CD4-positive, alpha-beta T cell treated with Interleukin-15 for 4 hours (primary cell): ENCODE results near the gene PTGES3L.
"Not testable (repeated sequence)": the region's sequence is repeated elsewhere in the genome, so short reads cannot be mapped to it uniquely, and the experiment has no call there.

ENCODE experiments used
- DNase-seq: peaks from one replicate; pipeline ENCODE4 v3.0.0-alpha.2; 2020; ENCODE audit warnings: low spot score

Gene PTGES3L

DNA sequence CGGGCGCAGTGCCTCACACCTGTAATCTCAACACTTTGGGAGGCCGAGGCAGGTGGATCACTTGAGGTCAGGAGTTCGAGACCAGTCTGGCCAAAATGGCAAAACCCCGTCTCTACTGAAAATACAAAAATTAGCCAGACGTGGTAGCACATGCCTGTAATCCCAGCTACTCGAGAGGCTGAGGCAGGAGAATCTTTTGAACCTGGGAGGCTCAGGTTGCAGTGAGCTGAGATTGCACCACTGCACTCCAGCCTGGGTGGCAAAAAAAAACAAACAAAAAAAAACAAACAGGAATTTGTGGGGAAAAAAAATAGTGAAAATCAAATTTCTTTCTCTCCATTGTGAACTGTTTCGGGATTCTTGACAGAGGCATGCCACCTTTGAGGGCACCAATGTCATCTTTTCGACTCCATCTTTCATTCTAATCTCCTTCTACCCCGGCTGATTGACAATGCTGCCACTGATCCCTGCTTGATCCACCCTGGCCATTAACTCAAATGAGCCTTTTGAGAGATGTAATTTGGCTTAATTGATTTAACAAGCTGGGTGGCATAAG, 60.3 kb downstream of the PTGES3L start:
- DNase-seq, result not testable (repeated sequence)

DNA sequence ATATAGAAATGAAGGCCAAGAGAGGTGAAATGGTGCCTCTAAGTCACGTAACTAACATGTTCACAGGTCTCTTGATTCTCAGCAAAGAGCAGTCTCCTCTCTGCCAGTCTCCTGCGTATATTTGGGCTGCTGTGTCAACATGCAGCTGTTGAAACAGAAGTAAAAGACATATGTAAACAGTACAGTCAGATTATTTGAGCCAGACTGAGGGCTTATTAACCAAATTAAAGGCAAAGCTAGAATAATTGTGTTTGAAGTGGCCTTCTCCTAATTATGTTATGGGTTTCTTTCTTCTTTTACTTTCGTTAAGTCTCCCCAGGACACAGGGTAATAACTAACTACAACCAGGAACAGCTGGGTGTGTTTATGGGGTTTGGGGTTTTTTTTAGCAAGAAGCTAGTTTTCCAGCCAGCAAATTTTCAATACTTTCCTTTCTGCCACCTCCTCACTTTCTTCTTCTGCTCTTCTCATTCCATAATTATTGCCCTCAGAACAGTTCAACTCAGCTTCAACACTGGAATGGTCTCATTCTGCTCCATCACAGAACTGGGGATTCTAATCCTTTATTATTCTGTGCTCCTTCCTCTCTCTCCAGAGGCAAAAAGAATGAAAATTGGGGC, 60.9 kb downstream of the PTGES3L start:
- no peak for DNase-seq
